ENCODE results near the gene CFAP100.

CFAP100 gene

GRCh38 chr3:126466886-126467610 lies 72.3 kb downstream of the CFAP100 start:
- DNase-seq, result no peak

- no peak for DNase-seq
Observed at GRCh38 chr3:126467611-126467955, 72.9 kb downstream of the CFAP100 start.

- DNase-seq, result no peak
Observed at GRCh38 chr3:126468028-126468891, 73.6 kb downstream of the CFAP100 start.

GRCh38 chr3:126469479-126469878 lies 74.8 kb downstream of the CFAP100 start:
- DNase-seq, result no peak

DNA sequence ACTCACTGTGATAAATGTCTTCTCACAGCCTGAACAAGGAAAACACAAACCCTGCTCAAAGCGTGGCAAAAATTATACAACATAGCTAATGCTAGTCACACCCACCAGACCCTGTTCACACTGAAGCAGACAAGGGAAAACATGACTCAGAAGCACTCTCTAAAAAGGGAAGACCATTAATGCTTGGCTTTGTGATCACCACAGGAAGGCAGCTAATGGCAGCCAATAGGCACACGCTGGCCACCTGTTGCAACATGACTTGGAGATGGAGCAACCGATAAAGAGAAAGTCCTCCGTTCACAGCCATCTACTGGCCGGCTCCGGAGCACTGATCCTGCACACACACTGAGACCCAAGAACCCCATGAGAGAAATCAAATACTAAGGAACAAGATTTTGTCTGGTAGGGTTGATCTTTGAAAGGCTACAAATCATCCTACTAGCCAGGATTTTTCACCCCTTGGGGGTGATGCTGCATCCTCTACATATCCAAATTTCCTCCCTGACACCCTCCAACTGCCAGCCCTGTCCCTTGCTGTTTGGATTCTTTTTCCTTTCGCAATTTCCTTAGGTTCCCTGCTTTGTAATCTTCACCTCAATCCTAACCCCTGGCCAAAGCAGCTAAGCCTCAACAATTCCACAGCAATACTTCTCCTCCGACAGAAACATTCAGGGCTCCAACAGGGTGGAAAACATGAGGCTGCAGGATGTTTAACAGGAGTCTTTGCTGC lies 77.7 kb downstream of the CFAP100 start:
- peak; percentile 61 for DNase-seq

DNA sequence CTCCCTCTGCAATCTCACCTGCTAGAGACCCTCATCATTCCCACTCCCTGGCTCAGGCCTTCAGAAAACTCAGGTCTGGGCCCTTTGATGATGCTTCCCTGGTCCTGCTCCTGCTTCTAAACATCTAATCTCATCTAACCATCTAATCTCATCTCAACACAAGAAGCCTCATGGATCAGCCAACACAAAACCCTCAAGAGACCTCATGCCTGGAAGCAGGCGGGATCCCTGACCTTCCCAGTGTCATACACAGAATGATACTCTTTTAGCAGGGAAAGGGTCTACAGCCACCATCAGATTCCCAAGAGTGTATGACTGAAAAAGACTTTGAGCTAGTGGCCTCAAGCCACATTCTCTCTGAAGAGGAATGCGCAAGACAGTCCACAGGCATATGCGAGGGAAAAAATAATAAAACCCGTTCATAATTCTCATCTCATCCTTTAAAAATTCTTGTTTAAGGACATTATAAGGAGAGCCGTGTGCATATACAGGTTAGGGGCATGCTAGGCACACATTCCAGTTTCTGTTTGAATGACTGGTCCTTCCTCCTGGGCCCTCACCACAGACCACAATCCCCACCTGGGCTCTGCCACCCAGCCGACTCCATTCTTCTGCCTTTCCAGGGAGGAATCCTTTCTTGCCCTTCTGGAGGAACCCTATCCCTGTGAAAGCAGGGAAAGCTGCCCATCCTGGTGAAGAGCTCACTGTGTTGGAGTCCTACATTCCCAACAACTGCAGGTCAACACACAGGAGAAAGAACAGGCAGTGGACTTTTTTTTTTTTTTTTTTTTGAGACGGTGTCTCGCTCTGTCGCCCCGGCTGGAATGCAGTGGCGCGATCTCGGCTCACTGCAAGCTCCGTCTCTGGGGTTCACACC lies 78.8 kb downstream of the CFAP100 start:
- DNase-seq, result no peak

- peak; percentile 49 for DNase-seq
Observed at GRCh38 chr3:126474498-126475412, 80.0 kb downstream of the CFAP100 start.

GRCh38 chr3:126475413-126476114 lies 80.9 kb downstream of the CFAP100 start, which contains the start of gene ZXDC:
ZXDC (minus strand) TSS chr3:126475891; CDS start chr3:126475865, 26 bp downstream.
- DNase-seq, result peak; percentile 91

GRCh38 chr3:126476166-126477060 lies 81.7 kb downstream of the CFAP100 start:
- DNase-seq, result peak; percentile 78

- peak; percentile 47 for DNase-seq
Observed at GRCh38 chr3:126477061-126477380, 82.3 kb downstream of the CFAP100 start.

DNA sequence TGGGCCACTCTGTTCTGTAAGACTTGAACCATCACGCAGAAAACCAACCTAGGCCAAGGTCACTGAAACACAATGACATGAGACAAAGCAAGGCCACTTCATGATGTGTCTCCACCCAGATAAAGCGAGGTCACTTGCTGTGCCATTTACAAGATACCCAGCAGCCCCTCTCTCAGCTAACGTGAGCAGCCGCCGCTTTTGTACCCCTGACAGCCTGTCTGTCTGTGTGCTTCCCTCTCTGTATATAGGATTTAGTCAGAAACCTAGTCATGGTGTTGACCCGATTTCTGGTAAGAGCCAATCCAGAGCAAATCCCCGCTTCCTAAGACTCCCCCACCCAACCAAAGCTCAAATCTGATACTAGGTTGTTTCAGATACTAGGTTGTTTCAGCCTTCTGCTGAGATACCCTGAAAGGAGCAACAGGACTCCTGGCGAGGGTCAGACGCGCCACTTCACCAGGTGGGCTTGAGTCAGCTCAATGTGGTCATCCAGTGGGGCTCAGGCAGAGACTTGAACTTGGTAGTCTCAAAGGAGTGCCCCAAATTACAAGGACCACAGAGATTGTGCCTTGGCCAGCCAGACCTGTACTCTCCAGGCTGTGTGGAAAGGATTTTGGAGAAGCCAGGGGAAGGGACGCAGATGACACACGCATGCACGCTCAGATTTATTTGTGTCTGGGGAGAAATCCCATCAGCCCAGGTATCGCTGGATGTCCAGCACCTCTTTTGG lies 84.0 kb downstream of the CFAP100 start:
- DNase-seq, result no peak

DNA sequence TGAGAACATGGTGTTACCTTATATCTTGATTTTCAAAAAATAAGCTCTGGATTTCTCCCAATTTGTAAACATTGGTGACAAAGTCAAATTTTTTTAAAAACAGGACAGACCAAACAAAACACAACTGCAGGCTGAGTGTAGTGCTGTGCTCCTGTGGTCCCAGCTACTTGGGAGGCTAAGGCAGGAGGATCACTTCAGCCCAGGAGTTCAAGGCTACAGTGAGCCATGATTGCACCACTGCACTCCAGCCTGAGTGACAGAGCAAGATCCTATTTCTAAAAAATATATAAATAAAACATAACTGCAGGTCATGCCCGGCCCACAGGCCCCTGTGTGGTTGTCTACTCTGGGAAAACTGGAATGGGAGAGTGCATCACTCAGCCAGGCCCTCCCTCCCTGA lies 84.9 kb downstream of the CFAP100 start:
- DNase-seq, result no peak

DNA sequence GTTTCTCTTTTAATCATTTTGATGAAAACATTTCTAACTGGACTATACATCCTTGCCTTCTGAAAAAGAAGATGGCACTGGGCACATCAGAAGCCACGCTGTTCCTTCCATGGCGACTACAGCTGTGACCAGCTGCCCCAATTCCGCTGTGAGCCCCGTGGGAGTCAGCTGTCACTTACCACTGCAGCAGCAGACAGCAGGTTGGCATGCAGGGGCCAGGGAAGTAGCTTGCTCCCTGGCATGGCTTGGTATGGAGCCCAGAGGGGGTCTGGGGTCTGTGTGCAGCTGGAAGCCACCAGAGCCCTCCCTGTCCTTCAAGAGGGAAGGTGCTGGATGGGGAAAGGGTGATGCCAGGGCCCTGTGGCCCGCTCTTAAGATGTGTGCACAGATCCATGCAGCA lies 85.5 kb downstream of the CFAP100 start:
- DNase-seq, result no peak

DNA sequence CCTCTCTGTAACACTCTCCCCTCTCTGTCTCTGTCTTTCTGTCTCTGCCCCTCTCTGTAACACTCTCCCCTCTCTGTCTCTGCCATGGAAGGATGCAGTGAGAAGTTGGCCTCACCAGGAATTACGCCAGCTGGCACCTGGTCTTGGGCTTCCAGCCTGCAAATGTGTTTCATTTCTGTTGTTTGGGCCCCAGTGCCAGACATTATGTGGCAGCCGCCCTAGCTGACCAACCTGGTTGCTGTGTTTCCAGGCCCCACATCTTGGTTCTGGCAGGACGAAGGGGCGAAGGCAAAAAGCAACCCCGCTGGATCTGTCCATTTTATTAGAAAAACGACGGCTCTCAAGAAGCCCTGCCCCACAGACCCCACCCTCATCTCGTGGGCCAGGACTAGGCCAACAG lies 86.2 kb downstream of the CFAP100 start:
- DNase-seq, result no peak

- DNase-seq, result peak; percentile 73
Observed at GRCh38 chr3:126481808-126482502, 87.2 kb downstream of the CFAP100 start.

DNA sequence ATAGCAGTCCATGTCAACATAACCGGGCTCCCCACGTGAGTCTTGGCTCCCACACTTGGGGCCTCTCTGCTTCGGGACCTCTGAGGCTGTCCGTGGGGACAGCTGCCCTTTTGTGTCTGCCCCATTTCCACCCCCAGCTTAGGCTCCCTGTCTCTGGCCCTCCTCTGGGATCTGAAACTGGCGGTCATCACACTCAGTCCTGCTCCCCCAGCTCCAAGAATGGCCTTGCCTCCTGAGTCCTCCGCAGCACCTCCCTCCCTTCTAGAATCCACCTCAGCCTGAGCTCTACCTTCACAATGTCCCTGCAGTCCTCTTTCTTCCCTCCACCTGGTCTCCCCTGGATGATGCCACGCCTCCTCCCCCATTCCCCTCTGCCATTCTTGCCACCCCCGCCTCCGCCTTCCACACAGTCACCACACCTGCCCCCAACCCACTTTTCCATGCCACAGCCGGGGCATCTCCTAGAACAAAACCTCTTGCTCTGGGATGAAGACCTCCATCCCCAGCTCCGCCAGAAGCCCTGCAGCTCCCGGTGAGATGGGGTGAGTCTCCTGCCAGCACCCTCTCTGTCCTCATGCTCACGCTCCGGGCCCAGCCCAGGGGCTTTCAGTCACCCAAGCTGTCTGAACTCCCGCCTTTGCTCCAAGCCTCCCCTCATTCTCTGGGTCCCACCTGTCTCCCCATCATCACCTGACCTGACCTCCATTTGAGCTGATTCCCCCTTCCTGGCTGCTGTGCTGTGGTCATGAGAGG lies 88.0 kb downstream of the CFAP100 start:
- no peak for DNase-seq

DNA sequence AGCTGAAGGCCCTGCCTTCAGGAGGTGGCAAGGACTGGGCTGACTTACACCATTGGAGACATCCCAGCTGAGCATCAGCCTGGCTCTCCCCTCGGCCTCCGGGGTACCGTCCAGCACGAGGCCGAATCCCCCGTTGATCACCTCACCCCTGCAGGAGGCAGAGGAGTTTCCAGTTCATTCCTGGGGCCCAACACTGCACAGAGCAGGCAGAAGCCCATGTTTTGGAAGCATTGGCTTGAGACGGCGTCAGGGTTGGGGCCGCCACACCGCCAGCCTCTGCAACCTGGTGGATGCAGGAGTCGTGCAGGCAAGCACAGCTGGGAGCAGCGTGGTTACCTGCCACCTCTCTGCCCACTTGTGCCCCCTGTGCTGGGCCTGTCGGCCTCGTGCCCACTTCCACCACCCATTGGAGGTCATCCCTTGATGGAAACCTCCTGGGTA lies 88.6 kb downstream of the CFAP100 start:
- DNase-seq, result no peak

GRCh38 chr3:126484148-126484547 lies 89.4 kb downstream of the CFAP100 start:
- DNase-seq, result no peak
